ENCODE measurements around the gene DISC1. TPM values are rescaled to one million over a fixed set of nuclear protein-coding genes. Genes with fewer than 3 reads are reported as not detected.

DISC1 gene
- polyA plus RNA-seq, 1 of the 3 experiments (the other 2 are of a cell fraction): 1.7 TPM

DNA sequence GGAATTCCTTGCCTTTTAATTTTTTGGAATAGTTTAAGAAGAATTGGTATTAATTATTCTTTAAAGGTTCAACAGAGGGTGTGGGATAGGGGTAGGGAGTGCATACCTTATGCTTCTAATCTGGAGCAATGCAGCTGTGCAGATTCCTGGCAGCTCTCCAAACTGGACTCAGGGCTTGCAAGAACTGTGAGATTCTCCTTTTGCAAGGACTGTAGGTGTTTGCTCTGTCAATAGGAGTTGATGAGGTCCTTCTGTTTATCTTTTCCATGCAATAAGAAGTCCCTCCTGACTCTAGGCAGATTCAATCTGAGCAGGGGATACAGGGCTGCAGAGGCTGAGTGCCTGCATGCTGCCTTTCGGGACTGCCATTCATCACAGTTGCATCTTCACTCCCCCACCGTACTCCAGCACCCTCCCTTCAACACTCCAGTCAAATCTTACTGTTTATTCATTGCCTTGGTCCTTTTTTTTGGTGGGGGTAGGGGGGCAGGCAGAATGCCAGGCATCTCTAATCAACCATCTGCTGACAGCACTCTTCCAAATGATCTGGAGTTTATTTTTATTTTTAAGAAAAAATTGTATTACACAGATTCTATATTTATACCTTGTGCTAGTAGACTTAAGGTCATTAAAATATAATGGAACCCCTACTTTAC is 122.3 kb downstream of the DISC1 start:
- no peaks in the 10 kb centered on the region for H3K9me2 ChIP-seq
- POLR2A ChIA-PET: no interaction called here
- 71% methylated on average over 2 of the region's 2 CpGs for WGBS (ENCODE audit: low lambda C conversion rate)

More for the DNA sequence above, 122.3 kb downstream of the DISC1 start:
- H3K36me3 ChIP-seq (replicated peaks in 1 of 2; ENCODE audit: control insufficient read depth in 1 of 2, insufficient read depth in 2 of 2, low read length in 1 of 2): no peaks in the 10 kb centered on the region
- no peak overlapping the region for H3K4me3 ChIP-seq (ENCODE audit: low read depth in 2 of 2, low read length in 1 of 2)
- no peaks in the 10 kb centered on the region for H4K20me1 ChIP-seq (ENCODE audit: insufficient read depth)
- TF ChIP-seq POLR2AphosphoS5 (IDR thresholded peaks at IDR 0.05; ENCODE audit: low read depth, low read length): no peak
- TF ChIP-seq, protein P1, sequence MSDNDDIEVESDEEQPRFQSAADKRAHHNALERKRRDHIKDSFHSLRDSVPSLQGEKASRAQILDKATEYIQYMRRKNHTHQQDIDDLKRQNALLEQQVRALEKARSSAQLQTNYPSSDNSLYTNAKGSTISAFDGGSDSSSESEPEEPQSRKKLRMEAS (IDR thresholded peaks at IDR 0.05; ENCODE audit: low read depth): no peak
- no peak for TF ChIP-seq FOXJ3 (CRISPR knock-in tag; IDR thresholded peaks at IDR 0.05)
- TF ChIP-seq MEF2A (IDR thresholded peaks at IDR 0.05; ENCODE audit: borderline replicate concordance, low read depth): no peak
- no peak for TF ChIP-seq TAF1 (IDR thresholded peaks at IDR 0.05; ENCODE audit: borderline replicate concordance, low read depth, low read length)
- TF ChIP-seq YY1 (IDR thresholded peaks at IDR 0.05; ENCODE audit: low read depth): no peak
- TF ChIP-seq RAD21 (IDR thresholded peaks at IDR 0.05; ENCODE audit: low read length): no peak
- TF ChIP-seq, protein P2, sequence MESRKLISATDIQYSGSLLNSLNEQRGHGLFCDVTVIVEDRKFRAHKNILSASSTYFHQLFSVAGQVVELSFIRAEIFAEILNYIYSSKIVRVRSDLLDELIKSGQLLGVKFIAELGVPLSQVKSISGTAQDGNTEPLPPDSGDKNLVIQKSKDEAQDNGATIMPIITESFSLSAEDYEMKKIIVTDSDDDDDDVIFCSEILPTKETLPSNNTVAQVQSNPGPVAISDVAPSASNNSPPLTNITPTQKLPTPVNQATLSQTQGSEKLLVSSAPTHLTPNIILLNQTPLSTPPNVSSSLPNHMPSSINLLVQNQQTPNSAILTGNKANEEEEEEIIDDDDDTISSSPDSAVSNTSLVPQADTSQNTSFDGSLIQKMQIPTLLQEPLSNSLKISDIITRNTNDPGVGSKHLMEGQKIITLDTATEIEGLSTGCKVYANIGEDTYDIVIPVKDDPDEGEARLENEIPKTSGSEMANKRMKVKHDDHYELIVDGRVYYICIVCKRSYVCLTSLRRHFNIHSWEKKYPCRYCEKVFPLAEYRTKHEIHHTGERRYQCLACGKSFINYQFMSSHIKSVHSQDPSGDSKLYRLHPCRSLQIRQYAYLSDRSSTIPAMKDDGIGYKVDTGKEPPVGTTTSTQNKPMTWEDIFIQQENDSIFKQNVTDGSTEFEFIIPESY (IDR thresholded peaks at IDR 0.05; ENCODE audit: borderline replicate concordance, low read depth): no peak
- TF ChIP-seq, protein P3, sequence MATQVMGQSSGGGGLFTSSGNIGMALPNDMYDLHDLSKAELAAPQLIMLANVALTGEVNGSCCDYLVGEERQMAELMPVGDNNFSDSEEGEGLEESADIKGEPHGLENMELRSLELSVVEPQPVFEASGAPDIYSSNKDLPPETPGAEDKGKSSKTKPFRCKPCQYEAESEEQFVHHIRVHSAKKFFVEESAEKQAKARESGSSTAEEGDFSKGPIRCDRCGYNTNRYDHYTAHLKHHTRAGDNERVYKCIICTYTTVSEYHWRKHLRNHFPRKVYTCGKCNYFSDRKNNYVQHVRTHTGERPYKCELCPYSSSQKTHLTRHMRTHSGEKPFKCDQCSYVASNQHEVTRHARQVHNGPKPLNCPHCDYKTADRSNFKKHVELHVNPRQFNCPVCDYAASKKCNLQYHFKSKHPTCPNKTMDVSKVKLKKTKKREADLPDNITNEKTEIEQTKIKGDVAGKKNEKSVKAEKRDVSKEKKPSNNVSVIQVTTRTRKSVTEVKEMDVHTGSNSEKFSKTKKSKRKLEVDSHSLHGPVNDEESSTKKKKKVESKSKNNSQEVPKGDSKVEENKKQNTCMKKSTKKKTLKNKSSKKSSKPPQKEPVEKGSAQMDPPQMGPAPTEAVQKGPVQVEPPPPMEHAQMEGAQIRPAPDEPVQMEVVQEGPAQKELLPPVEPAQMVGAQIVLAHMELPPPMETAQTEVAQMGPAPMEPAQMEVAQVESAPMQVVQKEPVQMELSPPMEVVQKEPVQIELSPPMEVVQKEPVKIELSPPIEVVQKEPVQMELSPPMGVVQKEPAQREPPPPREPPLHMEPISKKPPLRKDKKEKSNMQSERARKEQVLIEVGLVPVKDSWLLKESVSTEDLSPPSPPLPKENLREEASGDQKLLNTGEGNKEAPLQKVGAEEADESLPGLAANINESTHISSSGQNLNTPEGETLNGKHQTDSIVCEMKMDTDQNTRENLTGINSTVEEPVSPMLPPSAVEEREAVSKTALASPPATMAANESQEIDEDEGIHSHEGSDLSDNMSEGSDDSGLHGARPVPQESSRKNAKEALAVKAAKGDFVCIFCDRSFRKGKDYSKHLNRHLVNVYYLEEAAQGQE (IDR thresholded peaks at IDR 0.05; ENCODE audit: low read depth, low read length): no peak
- TF ChIP-seq MXI1 (IDR thresholded peaks at IDR 0.05; ENCODE audit: low read depth, low read length): no peak
- TF ChIP-seq, protein P4, sequence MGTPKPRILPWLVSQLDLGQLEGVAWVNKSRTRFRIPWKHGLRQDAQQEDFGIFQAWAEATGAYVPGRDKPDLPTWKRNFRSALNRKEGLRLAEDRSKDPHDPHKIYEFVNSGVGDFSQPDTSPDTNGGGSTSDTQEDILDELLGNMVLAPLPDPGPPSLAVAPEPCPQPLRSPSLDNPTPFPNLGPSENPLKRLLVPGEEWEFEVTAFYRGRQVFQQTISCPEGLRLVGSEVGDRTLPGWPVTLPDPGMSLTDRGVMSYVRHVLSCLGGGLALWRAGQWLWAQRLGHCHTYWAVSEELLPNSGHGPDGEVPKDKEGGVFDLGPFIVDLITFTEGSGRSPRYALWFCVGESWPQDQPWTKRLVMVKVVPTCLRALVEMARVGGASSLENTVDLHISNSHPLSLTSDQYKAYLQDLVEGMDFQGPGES (IDR thresholded peaks at IDR 0.05; ENCODE audit: low read depth, low read length): no peak
- TF ChIP-seq RCOR1 (IDR thresholded peaks at IDR 0.05; ENCODE audit: low read length): no peak
- TF ChIP-seq, protein P5, sequence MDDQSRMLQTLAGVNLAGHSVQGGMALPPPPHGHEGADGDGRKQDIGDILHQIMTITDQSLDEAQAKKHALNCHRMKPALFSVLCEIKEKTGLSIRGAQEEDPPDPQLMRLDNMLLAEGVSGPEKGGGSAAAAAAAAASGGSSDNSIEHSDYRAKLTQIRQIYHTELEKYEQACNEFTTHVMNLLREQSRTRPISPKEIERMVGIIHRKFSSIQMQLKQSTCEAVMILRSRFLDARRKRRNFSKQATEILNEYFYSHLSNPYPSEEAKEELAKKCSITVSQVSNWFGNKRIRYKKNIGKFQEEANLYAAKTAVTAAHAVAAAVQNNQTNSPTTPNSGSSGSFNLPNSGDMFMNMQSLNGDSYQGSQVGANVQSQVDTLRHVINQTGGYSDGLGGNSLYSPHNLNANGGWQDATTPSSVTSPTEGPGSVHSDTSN (IDR thresholded peaks at IDR 0.05): no peak
- TF ChIP-seq, protein P6, sequence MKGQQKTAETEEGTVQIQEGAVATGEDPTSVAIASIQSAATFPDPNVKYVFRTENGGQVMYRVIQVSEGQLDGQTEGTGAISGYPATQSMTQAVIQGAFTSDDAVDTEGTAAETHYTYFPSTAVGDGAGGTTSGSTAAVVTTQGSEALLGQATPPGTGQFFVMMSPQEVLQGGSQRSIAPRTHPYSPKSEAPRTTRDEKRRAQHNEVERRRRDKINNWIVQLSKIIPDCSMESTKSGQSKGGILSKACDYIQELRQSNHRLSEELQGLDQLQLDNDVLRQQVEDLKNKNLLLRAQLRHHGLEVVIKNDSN (IDR thresholded peaks at IDR 0.05; ENCODE audit: borderline replicate concordance, low read depth): no peak
- TF ChIP-seq, protein P7, sequence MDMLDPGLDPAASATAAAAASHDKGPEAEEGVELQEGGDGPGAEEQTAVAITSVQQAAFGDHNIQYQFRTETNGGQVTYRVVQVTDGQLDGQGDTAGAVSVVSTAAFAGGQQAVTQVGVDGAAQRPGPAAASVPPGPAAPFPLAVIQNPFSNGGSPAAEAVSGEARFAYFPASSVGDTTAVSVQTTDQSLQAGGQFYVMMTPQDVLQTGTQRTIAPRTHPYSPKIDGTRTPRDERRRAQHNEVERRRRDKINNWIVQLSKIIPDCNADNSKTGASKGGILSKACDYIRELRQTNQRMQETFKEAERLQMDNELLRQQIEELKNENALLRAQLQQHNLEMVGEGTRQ (IDR thresholded peaks at IDR 0.05; ENCODE audit: borderline replicate concordance, low read depth, low read length): no peak
- no peak for TF ChIP-seq SMC3 (IDR thresholded peaks at IDR 0.05; ENCODE audit: low read depth, low read length)
- H3K79me2 ChIP-seq (ENCODE audit: insufficient read depth): no peaks in the 10 kb centered on the region
- no peaks in the 10 kb centered on the region for H3K27me3 ChIP-seq (ENCODE audit: insufficient read depth)
- H3K4me2 ChIP-seq: no peak overlapping the region
- CTCF ChIA-PET: interaction anchor here (3.8 kb wide), 1 partner anchor 8 kb away, joined by 16 read pairs; no protein-coding TSS in a partner anchor
- peaks cover 0 to 4% of the 10 kb centered on the region in 2 experiments; a peak in 1 of 4 replicates for H3K4me1 ChIP-seq (ENCODE audit: control insufficient read depth in 1 of 2, insufficient read depth in 2 of 2, low read depth in 1 of 2, low read length in 1 of 2)
- DNase-seq: no peak
- no peak overlapping the region for H3K27ac ChIP-seq (ENCODE audit: low read depth in 2 of 2, low read length in 1 of 2)
- H3K9ac ChIP-seq: no peak overlapping the region
- H3K9me3 ChIP-seq: no peaks in the 10 kb centered on the region
- H3F3A ChIP-seq (replicated peaks; ENCODE audit: insufficient read depth): no peaks in the 10 kb centered on the region
- no peak overlapping the region for H2AFZ ChIP-seq (ENCODE audit: low read depth)

All from SK-N-SH (cell line).